Sigmoid colon (tissue), 4 donors: ENCODE data around the gene IL6ST.

ENCODE experiments used
- POLR2A ChIP-seq, 2 donors: fragments of 450-650 bp; IDR thresholded peaks; one replicate each; pipeline ENCODE4 v1.6.1; 2016; ENCODE audit warnings: antibody characterized with exemption in 2 of 2, mild to moderate bottlenecking in 2 of 2, moderate library complexity in 2 of 2
- POLR2AphosphoS5 ChIP-seq, 4 donors: sonication (generic); formaldehyde crosslinking; IDR thresholded peaks; one replicate each; pipeline ENCODE4 v1.6.1; 2017; ENCODE audit warnings: antibody characterized with exemption in 4 of 4
- TF ChIP-seq, protein P1 (sequence below), 4 experiments: fragments of 450-650 bp in 3 of 4; fragments of 200-600 bp in 1 of 4; IDR thresholded peaks; one replicate each; pipeline ENCODE4 v1.5.1; 2016 to 2019; ENCODE audit warnings: antibody characterized with exemption in 4 of 4, mild to moderate bottlenecking in 3 of 4, moderate library complexity in 2 of 4

DNA sequence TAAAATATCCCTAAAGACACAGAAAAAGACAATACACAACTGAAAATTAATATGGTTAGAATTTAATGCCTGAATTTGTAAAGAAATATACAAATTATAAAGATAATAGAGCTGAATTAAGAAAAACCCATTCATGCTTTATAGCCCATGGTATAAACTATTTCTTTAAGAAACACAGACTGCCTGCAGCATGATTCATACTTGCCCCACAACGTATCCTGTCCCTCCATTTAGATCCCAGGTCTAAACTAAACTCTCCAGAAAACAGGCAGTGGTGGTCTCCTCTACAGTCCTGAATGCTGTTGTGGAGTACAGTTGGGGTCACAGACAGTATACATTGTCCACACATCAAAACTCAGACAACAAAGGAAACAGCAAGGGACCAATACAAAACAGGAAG lies 24.8 kb downstream of the IL6ST start:
- TF ChIP-seq, protein P1, sequence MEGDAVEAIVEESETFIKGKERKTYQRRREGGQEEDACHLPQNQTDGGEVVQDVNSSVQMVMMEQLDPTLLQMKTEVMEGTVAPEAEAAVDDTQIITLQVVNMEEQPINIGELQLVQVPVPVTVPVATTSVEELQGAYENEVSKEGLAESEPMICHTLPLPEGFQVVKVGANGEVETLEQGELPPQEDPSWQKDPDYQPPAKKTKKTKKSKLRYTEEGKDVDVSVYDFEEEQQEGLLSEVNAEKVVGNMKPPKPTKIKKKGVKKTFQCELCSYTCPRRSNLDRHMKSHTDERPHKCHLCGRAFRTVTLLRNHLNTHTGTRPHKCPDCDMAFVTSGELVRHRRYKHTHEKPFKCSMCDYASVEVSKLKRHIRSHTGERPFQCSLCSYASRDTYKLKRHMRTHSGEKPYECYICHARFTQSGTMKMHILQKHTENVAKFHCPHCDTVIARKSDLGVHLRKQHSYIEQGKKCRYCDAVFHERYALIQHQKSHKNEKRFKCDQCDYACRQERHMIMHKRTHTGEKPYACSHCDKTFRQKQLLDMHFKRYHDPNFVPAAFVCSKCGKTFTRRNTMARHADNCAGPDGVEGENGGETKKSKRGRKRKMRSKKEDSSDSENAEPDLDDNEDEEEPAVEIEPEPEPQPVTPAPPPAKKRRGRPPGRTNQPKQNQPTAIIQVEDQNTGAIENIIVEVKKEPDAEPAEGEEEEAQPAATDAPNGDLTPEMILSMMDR (IDR thresholded peaks at IDR 0.05): no peak
- TF ChIP-seq POLR2AphosphoS5 (IDR thresholded peaks at IDR 0.05) (no peak), POLR2A (IDR thresholded peaks at IDR 0.05) (no peak)
